Forelimb muscle (tissue), 1 donor: ENCODE results near the gene PRRT3. TPM values are rescaled to one million over a fixed set of nuclear protein-coding genes. Genes with fewer than 3 reads are reported as not detected.
"Not testable (repeated sequence)": the region's sequence is repeated elsewhere in the genome, so short reads cannot be mapped to it uniquely, and the experiment has no call there.

Experiments
- DNase-seq: peaks from one replicate; pipeline ENCODE4 v3.0.0-alpha.2; 2013; ENCODE audit warnings: low read depth
- polyA plus RNA-seq: library from polyadenylated mRNA; unstranded; fragments of 120-200 nt; gene quantifications from one replicate; pipeline ENCODE4 v1.2.1, GENCODE V29; 2013; ENCODE audit not compliant: insufficient read length

The PRRT3 gene
- polyA plus RNA-seq, 1 donor = 2.3 TPM

GRCh38 chr3:9899289-9899791 lies 52.9 kb downstream of the PRRT3 start:
- no peak for DNase-seq

DNA sequence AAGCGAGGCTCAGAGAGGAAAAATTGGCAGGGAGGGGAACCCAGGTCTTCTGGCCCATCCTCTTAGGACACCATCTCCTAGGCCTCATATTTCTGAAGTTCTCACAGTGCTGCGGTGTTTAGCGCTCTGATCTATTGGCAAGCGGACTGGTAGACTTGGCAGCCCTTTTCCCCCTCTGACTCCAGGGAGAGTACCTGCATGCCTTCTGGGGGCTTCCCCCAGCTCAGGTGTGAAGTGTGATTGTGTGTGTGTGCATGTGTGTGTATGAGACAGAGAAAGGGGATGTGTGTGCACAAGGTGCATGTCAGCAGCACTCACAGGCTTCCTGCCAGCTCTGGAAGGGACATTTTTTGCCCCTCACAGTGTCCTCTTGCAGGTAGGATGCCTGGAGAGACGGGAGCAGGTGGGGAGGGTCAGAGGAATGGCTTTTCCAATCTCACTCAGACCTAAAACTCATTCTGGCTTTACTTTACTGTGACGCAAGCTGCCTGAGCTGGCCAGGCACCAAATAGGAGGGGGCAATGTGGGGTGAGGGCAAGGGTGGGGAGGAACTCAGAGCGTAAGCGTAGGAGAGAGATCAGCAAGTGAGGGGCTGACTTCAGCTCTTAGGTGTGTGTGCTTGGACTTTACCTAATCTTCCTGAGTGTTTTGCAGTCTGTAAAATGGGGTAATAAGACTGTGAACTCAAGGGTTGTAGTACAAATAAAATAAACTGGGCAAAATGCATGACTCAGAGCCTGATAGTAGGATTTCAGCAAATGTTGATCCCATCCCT lies 53.6 kb downstream of the PRRT3 start:
- no peak for DNase-seq

DNA sequence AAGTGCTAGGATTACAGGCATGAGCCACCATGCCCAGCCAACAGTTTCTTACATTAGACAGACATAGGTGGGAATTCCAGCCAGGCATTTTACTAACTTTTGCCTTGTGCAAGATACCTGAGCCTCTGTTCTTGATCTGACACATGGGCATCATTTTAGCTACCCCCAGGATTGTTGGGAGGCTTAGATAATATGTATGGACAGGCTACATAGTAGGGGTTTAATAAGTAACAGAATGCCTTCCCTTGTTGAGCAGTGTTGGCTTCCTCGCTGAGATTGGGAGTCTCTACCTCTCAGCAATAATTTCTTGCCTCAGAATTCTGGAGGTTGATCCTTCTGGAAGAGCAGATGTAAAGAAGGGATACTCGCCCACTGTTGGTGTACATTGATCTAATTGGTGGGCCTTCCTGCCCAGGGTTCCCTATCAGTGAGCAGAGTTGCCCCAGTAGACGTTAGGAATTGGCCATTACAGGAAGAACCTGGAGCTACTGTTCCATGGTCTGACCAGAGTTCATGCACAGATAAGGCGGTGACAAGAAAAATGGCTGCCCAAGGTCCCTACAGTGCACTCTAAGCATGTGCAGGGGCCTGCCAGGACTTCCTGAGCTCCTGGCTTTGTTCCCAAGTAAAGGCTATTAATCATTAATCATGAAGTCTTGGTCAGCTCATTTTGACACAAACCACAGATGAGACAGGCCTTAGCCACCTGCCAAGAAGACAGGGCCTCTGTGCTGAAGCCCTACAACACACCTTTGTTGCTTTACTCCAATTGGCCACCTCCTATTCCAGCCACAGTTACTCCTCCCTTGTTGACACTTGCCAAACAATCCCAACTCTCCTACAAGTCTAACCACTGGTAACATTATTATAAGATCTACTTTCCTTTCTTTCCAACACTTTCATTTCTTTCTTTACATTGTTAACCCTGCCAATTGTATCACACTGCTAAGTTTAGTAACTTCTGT lies 54.5 kb downstream of the PRRT3 start:
- DNase-seq = no peak

DNA sequence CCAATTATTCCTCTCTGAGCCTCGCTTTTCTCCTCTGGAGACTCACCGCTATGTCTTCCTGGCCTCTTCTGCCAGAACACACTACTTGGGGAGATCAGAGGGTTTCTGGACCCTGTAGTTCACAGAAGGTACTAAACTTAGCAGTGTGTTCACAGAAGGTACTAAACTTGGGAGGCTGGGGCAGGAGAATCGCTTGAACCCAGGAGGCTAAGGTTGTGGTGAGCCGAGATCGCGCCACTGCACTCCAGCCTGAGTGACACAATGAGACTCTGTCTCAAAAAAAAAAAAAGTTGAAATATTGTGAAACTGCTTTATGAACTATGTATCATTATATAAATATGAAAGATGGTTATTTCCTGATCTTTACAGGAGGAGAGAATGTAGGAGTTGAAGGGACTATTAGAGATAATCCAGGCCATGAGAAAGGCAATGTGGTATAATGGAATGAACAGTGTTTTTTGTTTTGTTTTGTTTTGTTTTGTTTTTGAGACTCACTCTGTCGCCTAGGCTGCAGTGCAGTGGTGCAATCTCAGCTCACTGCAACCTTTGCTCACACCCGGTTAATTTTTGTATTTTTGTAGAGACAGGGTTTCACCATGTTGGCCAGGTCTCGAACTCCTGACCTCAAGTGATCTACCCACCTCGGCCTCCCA lies 55.3 kb downstream of the PRRT3 start:
- DNase-seq = not testable (repeated sequence)

- not testable (repeated sequence) for DNase-seq
Measured at GRCh38 chr3:9895715-9896114, 56.5 kb downstream of the PRRT3 start.

Other genes with a start within 250 kb of the PRRT3 start
- not detected for gene CPNE9, start 248.6 kb downstream of the PRRT3 start, polyA plus RNA-seq
- gene BRPF1, start 220.7 kb downstream of the PRRT3 start, polyA plus RNA-seq = 11.7 TPM
- 30.0 TPM for gene OGG1, start 202.5 kb downstream of the PRRT3 start, polyA plus RNA-seq
- 11.9 TPM for gene CAMK1, start 182.5 kb downstream of the PRRT3 start, polyA plus RNA-seq
- 61.8 TPM for gene TADA3, start 159.9 kb downstream of the PRRT3 start, polyA plus RNA-seq
- 75.6 TPM for gene ARPC4, start 159.3 kb downstream of the PRRT3 start, polyA plus RNA-seq
- 35.6 TPM for gene TTLL3, start 142.1 kb downstream of the PRRT3 start, polyA plus RNA-seq
- gene RPUSD3, start 108.4 kb downstream of the PRRT3 start, polyA plus RNA-seq = 29.7 TPM
- 0.22 TPM for gene CIDEC, start 72.2 kb downstream of the PRRT3 start, polyA plus RNA-seq
- 31.7 TPM for gene JAGN1, start 61.8 kb downstream of the PRRT3 start, polyA plus RNA-seq
- gene IL17RE, start 49.6 kb downstream of the PRRT3 start, polyA plus RNA-seq = 1.8 TPM
- gene IL17RC, start 35.3 kb downstream of the PRRT3 start, polyA plus RNA-seq = 28.4 TPM
- gene CRELD1, start 18.6 kb downstream of the PRRT3 start, polyA plus RNA-seq = 36.7 TPM
- 37.4 TPM for gene EMC3, start 34.4 kb upstream of the PRRT3 start, polyA plus RNA-seq
- 6.9 TPM for gene FANCD2, start 74.0 kb upstream of the PRRT3 start, polyA plus RNA-seq
- 0.30 TPM for gene FANCD2OS, start 155.8 kb upstream of the PRRT3 start, polyA plus RNA-seq
- 127 TPM for gene BRK1, start 163.3 kb upstream of the PRRT3 start, polyA plus RNA-seq
- 43.8 TPM for gene VHL, start 189.4 kb upstream of the PRRT3 start, polyA plus RNA-seq
- 0.94 TPM for gene IRAK2, start 212.5 kb upstream of the PRRT3 start, polyA plus RNA-seq